ENCODE measurements around the gene SH3YL1.

- TF ChIP-seq CTCF (IDR thresholded peaks at IDR 0.05 in 8 of 11, conservative IDR thresholded peaks at IDR 0.05 in 3 of 11) (no peak), POLR2AphosphoS5 (IDR thresholded peaks at IDR 0.05) (no peak), POLR2A (IDR thresholded peaks at IDR 0.05) (no peak)
Measured at GRCh38 chr2:233030-233429, 30.8 kb downstream of the SH3YL1 start.
